Activated B cell treated with CpG ODN at 0.5 μM for 24 hours (primary cell): ENCODE measurements around the gene DDX41. TPM values are rescaled to one million over a fixed set of nuclear protein-coding genes. Genes with fewer than 3 reads are reported as not detected.
"Not testable (repeated sequence)": the region's sequence is repeated elsewhere in the genome, so short reads cannot be mapped to it uniquely, and the experiment has no call there.

Experiments used
- ATAC-seq: fragments of 200-7000 bp; cut with Tn5 transposase; one replicate; pipeline ENCODE4 v1.10.0; 2021; ENCODE audit warnings: low read depth, mild to moderate bottlenecking, moderate library complexity
- CTCF ChIA-PET: fragments of 350-600 bp; sonication (Branson Sonifier 250); formaldehyde crosslinking; loops from one replicate; lab custom pipeline; 2021; ENCODE audit warnings: antibody characterized with exemption; lab: Charles Lee
- POLR2A ChIA-PET: fragments of 350-600 bp; sonication (Branson Sonifier 250); formaldehyde crosslinking; loops from one replicate; lab custom pipeline; 2021; ENCODE audit warnings: antibody characterized with exemption; lab: Charles Lee
- DNase-seq: peaks from one replicate; pipeline ENCODE4 v3.0.0; 2022
- H3K27ac Mint-ChIP-seq: one replicate; pipeline ENCODE4 v1.8.0; 2020; ENCODE audit warnings: mixed read lengths
- H3K27me3 Mint-ChIP-seq: one replicate; pipeline ENCODE4 v1.8.0; 2021; ENCODE audit warnings: mixed read lengths
- H3K36me3 Mint-ChIP-seq: one replicate; pipeline ENCODE4 v1.8.0; 2021; ENCODE audit warnings: low read depth, mixed read lengths
- H3K4me1 Mint-ChIP-seq: one replicate; pipeline ENCODE4 v1.8.0; 2021; ENCODE audit warnings: mixed read lengths
- H3K4me3 Mint-ChIP-seq: one replicate; pipeline ENCODE4 v1.8.0; 2020; ENCODE audit warnings: mild to moderate bottlenecking, mixed read lengths
- H3K9me3 Mint-ChIP-seq: one replicate; pipeline ENCODE4 v1.8.0; 2020; ENCODE audit warnings: mixed read lengths
- intact Hi-C: fragments of 100-400 bp; cut with micrococcal nuclease; formaldehyde crosslinking; loops from one replicate; pipeline ENCODE4 v1.15.1; 2024
- total RNA-seq: library from RNA; stranded (reverse); gene quantifications from 2 replicates; pipeline ENCODE4 v1.2.3, GENCODE V29; 2022
- TF ChIP-seq, protein P1 (sequence below): fragments of 200-600 bp; IDR thresholded peaks from one replicate; pipeline ENCODE4 v1.8.0; 2022; ENCODE audit warnings: antibody characterized with exemption, mild to moderate bottlenecking

DDX41 gene
- total RNA-seq, 1 donor from 2014 or later: 144 TPM

DNA sequence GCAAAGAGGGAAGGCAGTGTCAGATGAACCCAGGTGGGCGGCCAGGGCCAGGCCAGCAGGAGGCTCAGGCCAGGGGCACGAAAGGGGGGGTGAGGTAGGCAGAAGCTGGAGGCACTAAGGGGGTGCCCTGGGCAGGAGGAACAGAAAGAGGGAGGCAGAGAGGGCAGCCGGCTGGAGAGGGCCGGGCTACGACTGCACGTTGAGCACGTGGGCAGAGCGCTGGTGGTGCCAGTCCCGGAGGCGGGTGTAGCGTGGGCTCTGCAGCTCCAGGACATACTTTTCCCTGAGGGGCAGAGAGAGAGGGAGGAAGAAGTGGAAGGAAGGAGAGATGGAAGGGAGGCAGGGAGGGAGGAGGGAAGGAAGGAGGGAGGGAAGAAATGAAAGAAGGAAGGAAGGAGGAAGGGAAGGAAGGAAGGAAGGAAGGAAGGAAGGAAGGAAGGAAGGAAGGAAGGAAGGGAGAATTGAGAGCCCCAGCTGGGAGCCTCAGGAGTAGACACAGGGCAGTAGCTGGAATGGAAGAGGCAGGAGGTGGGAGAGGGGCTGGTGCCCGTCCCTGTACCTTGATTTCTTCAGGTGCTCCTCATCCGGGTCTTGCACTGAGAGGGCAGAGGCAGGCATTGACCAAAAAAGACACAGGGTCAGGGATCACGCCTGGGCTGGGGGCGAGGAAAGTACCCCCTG, 26.3 kb downstream of the DDX41 start:
- intact Hi-C loops: no loop called here
- DNase-seq: no peak
- Mint-ChIP-seq H3K27me3 (no peaks in the 10 kb centered on the region), H3K4me1 (peaks cover 30% of the 10 kb centered on the region), H3K9me3 (no peaks in the 10 kb centered on the region), H3K36me3 (peaks cover 11% of the 10 kb centered on the region), H3K27ac (no peak overlapping the region), H3K4me3 (no peak overlapping the region)
- ChIA-PET POLR2A (interaction anchor here (0.6 kb wide), 1 partner anchor 97 kb away, joined by 4 read pairs; no protein-coding TSS in a partner anchor), CTCF (no interaction called here)
- TF ChIP-seq, protein P1, sequence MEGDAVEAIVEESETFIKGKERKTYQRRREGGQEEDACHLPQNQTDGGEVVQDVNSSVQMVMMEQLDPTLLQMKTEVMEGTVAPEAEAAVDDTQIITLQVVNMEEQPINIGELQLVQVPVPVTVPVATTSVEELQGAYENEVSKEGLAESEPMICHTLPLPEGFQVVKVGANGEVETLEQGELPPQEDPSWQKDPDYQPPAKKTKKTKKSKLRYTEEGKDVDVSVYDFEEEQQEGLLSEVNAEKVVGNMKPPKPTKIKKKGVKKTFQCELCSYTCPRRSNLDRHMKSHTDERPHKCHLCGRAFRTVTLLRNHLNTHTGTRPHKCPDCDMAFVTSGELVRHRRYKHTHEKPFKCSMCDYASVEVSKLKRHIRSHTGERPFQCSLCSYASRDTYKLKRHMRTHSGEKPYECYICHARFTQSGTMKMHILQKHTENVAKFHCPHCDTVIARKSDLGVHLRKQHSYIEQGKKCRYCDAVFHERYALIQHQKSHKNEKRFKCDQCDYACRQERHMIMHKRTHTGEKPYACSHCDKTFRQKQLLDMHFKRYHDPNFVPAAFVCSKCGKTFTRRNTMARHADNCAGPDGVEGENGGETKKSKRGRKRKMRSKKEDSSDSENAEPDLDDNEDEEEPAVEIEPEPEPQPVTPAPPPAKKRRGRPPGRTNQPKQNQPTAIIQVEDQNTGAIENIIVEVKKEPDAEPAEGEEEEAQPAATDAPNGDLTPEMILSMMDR: no peak
- no peak for ATAC-seq

DNA sequence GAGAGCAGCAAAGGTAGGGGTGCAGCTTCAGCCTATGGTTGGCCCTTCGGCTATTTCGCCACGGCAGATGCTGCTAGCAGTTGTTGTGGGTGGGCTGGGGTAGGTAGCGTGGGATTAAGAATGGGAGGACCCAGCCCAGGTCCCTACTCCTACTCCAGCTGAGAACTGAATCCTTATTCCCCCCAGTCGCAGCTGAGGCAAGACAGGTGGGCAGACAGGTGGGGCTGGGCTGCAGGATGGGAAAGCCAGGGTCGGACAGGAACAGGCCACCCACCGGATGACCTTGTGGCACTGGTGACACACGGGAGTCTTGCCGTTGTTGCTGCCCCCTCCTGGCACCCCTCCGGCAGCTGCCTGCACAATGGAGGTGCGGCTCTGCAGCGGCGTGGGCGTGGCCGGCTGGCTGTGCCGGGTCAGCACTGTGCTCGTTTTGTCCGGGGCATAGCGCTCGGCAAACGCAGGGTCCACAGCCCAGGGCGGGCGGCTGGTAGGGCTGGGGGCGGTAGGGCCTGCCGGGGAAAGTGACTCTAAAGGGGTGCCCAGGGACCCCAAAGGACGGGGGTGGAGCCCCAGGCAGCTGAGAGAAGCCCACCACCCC, 27.5 kb downstream of the DDX41 start:
- ChIA-PET CTCF (interaction anchor here (0.5 kb wide), 1 partner anchor 9 kb away, joined by 3 read pairs; no protein-coding TSS in a partner anchor), POLR2A (no interaction called here)
- TF ChIP-seq, protein P1: no peak
- ATAC-seq (no peak), DNase-seq (no peak)
- H3K4me1 Mint-ChIP-seq: peaks cover 19% of the 10 kb centered on the region
- intact Hi-C loops: no loop called here
- no peak overlapping the region for H3K4me3 Mint-ChIP-seq
- H3K27me3 Mint-ChIP-seq: no peaks in the 10 kb centered on the region
- H3K9me3 Mint-ChIP-seq: no peaks in the 10 kb centered on the region
- H3K36me3 Mint-ChIP-seq: peaks cover 13% of the 10 kb centered on the region
- no peak overlapping the region for H3K27ac Mint-ChIP-seq

DNA sequence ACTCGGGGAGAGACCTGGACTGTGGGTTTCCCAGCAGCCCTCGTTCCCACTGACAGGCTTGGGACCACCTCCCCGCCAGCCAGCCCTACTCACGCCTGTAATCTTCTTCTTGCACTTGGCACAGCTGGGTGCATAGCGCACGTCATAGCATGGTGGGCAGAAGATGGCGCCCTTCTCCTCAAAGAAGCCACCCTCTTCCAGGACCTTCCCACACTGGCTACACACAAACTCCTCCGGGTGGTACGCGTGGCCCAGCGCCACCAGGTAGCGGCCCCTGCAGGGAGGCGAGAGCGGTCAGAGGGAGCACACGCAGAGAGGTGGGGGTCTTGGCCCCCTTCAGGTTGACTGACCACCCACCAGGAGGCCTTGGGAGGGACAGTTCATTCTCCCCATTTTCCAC, 28.8 kb downstream of the DDX41 start:
- DNase-seq: no peak
- H3K9me3 Mint-ChIP-seq: no peaks in the 10 kb centered on the region
- POLR2A ChIA-PET: no interaction called here
- no peak for ATAC-seq
- TF ChIP-seq, protein P1: no peak
- no peak overlapping the region for H3K4me3 Mint-ChIP-seq
- peaks cover 6% of the 10 kb centered on the region for H3K4me1 Mint-ChIP-seq
- CTCF ChIA-PET: no interaction called here
- peaks cover 14% of the 10 kb centered on the region for H3K36me3 Mint-ChIP-seq
- intact Hi-C loops: no loop called here
- no peak overlapping the region for H3K27ac Mint-ChIP-seq
- no peaks in the 10 kb centered on the region for H3K27me3 Mint-ChIP-seq

DNA sequence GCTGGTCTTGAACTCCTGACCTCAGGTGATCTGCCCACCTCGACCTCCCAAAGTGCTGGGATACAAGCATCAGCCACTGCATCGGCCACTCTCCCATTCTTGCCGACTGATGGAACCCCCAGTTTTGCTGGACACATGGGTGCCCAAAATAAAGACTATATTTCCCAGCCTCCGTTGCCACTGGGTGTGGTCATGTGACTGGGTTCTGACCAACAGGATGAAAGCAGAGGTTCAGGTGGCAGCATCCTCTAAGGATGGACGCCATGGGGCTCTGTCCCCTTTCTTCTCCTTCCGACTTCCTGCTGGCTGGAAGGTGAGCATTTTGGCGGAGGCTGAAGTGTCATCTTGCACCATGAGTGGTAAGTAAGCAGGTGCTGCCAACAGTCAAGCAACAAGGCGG, 29.6 kb downstream of the DDX41 start:
- H3K27me3 Mint-ChIP-seq: no peaks in the 10 kb centered on the region
- H3K4me1 Mint-ChIP-seq: peaks cover 3% of the 10 kb centered on the region
- no peaks in the 10 kb centered on the region for H3K9me3 Mint-ChIP-seq
- DNase-seq (no peak), ATAC-seq (no peak)
- no peak overlapping the region for H3K27ac Mint-ChIP-seq
- CTCF ChIA-PET: no interaction called here
- no peak overlapping the region for H3K4me3 Mint-ChIP-seq
- TF ChIP-seq, protein P1: no peak
- POLR2A ChIA-PET: no interaction called here
- H3K36me3 Mint-ChIP-seq: peaks cover 14% of the 10 kb centered on the region
- intact Hi-C loops: no loop called here

DNA sequence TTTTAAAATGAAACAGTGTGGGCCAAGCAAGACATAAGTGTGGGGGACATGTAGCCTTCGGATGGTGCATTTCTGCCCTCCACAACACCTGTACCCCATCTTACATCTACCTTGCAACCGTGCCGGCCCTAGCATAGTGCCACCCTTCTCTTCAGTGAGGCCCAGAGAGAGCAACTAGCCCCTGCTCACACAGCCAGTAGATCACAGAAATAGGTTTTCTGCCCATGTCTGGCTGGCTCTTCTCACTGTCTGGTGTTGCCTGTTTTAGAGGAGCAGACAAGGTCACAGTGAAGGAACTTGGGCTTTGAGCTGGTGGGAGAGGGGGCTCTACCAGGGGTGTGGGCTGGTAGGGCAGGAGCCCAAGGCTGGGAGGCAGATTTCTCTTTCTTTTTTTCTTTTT, 30.5 kb downstream of the DDX41 start:
- peaks cover 3% of the 10 kb centered on the region for H3K4me1 Mint-ChIP-seq
- TF ChIP-seq, protein P1: no peak
- DNase-seq (no peak), ATAC-seq (no peak)
- CTCF ChIA-PET: no interaction called here
- H3K27me3 Mint-ChIP-seq: no peaks in the 10 kb centered on the region
- intact Hi-C loops: no loop called here
- POLR2A ChIA-PET: no interaction called here
- no peak overlapping the region for H3K4me3 Mint-ChIP-seq
- H3K9me3 Mint-ChIP-seq: no peaks in the 10 kb centered on the region
- peaks cover 14% of the 10 kb centered on the region for H3K36me3 Mint-ChIP-seq
- no peak overlapping the region for H3K27ac Mint-ChIP-seq

DNA sequence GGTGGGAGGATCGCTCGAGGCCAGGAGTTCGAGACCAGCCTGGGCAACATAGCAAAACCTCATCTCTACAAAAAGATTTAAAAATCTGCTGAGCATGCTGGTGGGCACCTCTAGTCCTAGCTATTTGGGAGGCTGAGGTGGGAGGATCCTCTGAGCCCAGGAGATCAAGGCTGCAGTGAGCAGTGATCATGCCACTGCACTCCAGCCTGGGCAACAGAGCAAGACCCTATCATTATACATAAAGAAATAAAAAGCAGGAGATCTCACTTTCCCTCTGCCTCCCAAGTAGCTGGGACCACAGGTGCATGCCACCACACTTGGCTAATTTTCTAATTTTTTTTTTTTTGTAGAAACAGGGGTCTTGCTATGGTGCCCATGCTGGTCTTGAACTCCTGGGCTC, 31.0 kb downstream of the DDX41 start:
- intact Hi-C loops, H3K4me3 Mint-ChIP-seq, DNase-seq, H3K27ac Mint-ChIP-seq, H3K9me3 Mint-ChIP-seq, H3K27me3 Mint-ChIP-seq, CTCF ChIA-PET, ATAC-seq, H3K4me1 Mint-ChIP-seq, POLR2A ChIA-PET: not testable (repeated sequence)
- H3K36me3 Mint-ChIP-seq: peaks cover 11% of the 10 kb centered on the region
